Glutamatergic neuron (in vitro differentiated cells): ENCODE data around the gene IGFBP7. TPM values are rescaled to one million over a fixed set of nuclear protein-coding genes. Genes with fewer than 3 reads are reported as not detected.

Experiments used
- DNase-seq: peaks from one replicate; pipeline ENCODE4 v3.0.0; 2022
- H3K27ac Mint-ChIP-seq: one replicate; pipeline ENCODE4 v1.8.0; 2020; ENCODE audit warnings: mild to moderate bottlenecking, mixed read lengths, inconsistent platforms; ENCODE audit not compliant: unreplicated experiment
- H3K27me3 Mint-ChIP-seq: one replicate; pipeline ENCODE4 v1.8.0; 2020; ENCODE audit warnings: mild to moderate bottlenecking, moderate library complexity, mixed read lengths, inconsistent platforms; ENCODE audit not compliant: unreplicated experiment
- H3K36me3 Mint-ChIP-seq: one replicate; pipeline ENCODE4 v1.8.0; 2020; ENCODE audit warnings: mild to moderate bottlenecking, mixed read lengths, inconsistent platforms; ENCODE audit not compliant: unreplicated experiment
- H3K4me1 Mint-ChIP-seq: one replicate; pipeline ENCODE4 v1.8.0; 2020; ENCODE audit warnings: mild to moderate bottlenecking, low read depth, mixed read lengths, inconsistent platforms; ENCODE audit not compliant: unreplicated experiment
- H3K4me3 Mint-ChIP-seq: one replicate; pipeline ENCODE4 v1.8.0; 2020; ENCODE audit warnings: mild to moderate bottlenecking, mixed read lengths, inconsistent platforms; ENCODE audit not compliant: unreplicated experiment
- H3K9me3 Mint-ChIP-seq: one replicate; pipeline ENCODE4 v1.8.0; 2020; ENCODE audit warnings: mild to moderate bottlenecking, moderate library complexity, mixed read lengths, inconsistent platforms; ENCODE audit not compliant: unreplicated experiment
- CTCF ChIP-seq: fragments of 200-600 bp; sonication (generic); IDR thresholded peaks from one replicate; pipeline ENCODE4 v1.5.0; 2021; ENCODE audit not compliant: partially characterized antibody, unreplicated experiment
- total RNA-seq: library from RNA; stranded (reverse); fragmentation: NEBNext Ultra II Directional; extraction: Animal tissue kit (Norgen Biotek cat#: 25700); gene quantifications from one replicate; pipeline ENCODE4 v1.2.1, GENCODE V29; 2021; ENCODE audit not compliant: unreplicated experiment

The IGFBP7 gene
- total RNA-seq, 1 donor from 2014 or later, result not detected

GRCh38 chr4:57151481-57151880 lies 41.3 kb upstream of the IGFBP7 start:
- DNase-seq, result no peak
- no peak for TF ChIP-seq CTCF
- Mint-ChIP-seq H3K36me3 (peaks cover 6% of the 10 kb centered on the region), H3K27ac (no peak overlapping the region), H3K4me3 (no peak overlapping the region), H3K27me3 (peaks cover 4% of the 10 kb centered on the region), H3K4me1 (no peaks in the 10 kb centered on the region), H3K9me3 (no peaks in the 10 kb centered on the region)

DNA sequence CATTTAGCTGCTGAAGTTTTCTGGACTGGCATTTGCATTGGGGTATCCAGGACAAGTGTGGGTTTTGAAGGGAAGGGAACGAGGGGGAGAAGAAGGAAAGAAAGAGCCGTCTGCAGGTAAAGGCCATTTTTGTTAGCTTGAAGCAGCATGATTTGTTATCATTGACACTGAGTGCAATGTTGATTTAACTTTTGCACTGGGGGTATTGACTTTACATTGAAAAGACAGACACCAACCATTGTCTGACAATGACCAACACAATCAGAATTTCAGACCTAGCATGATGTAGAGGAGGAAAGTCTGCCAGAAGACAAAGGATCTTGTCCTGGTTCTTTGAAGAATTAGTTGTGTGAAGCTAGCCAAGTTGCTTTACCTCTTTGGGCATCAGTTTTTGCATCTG lies 39.6 kb upstream of the IGFBP7 start:
- Mint-ChIP-seq H3K27ac (no peak overlapping the region), H3K27me3 (peaks cover 7% of the 10 kb centered on the region), H3K9me3 (no peaks in the 10 kb centered on the region), H3K36me3 (no peaks in the 10 kb centered on the region), H3K4me1 (no peaks in the 10 kb centered on the region), H3K4me3 (no peak overlapping the region)
- DNase-seq, result no peak
- no peak for TF ChIP-seq CTCF

- Mint-ChIP-seq H3K27me3 (peaks cover 7% of the 10 kb centered on the region), H3K9me3 (no peaks in the 10 kb centered on the region), H3K4me3 (no peak overlapping the region), H3K27ac (no peak overlapping the region), H3K4me1 (no peaks in the 10 kb centered on the region), H3K36me3 (no peaks in the 10 kb centered on the region)
- no peak for TF ChIP-seq CTCF
- no peak for DNase-seq
These were observed 38.8 kb upstream of the IGFBP7 start for GRCh38 chr4:57148831-57149505.

DNA sequence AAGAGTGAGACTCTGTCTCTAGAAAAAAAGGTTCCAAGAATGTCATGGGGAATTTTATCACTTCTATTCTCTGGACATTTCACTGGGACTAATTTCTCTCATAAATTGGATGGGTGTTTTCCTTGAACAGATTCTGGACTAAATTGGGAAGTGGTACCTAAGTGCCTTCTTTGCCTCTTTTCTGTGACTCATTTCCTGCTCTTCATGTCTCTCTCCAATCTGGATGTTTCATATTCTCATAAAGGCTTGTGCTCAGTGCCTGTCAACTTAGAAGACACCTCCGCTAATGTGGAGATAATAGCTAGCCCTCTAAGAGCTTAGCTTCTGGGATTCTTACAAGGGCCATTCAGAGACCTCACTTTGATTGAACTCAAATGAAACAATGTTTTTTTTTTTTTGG lies 38.0 kb upstream of the IGFBP7 start:
- TF ChIP-seq CTCF, result no peak
- no peaks in the 10 kb centered on the region for H3K9me3 Mint-ChIP-seq
- H3K27ac Mint-ChIP-seq, result no peak overlapping the region
- H3K27me3 Mint-ChIP-seq, result peaks cover 6% of the 10 kb centered on the region
- no peak for DNase-seq
- H3K4me1 Mint-ChIP-seq, result no peaks in the 10 kb centered on the region
- H3K36me3 Mint-ChIP-seq, result no peaks in the 10 kb centered on the region
- no peak overlapping the region for H3K4me3 Mint-ChIP-seq

- Mint-ChIP-seq H3K4me3 (no peak overlapping the region), H3K27me3 (peaks cover 4% of the 10 kb centered on the region), H3K27ac (no peak overlapping the region), H3K36me3 (no peaks in the 10 kb centered on the region), H3K4me1 (no peaks in the 10 kb centered on the region), H3K9me3 (no peaks in the 10 kb centered on the region)
- no peak for TF ChIP-seq CTCF
- DNase-seq, result no peak
These were observed 37.3 kb upstream of the IGFBP7 start for GRCh38 chr4:57147335-57148060.
